ENCODE measurements around the gene ZBED4.
A peak's percentile ranks its signal among the peaks of the same experiment; 100 is the strongest.
"Not testable (repeated sequence)": the region's sequence is repeated elsewhere in the genome, so short reads cannot be mapped to it uniquely, and the experiment has no call there.

Gene ZBED4

DNA sequence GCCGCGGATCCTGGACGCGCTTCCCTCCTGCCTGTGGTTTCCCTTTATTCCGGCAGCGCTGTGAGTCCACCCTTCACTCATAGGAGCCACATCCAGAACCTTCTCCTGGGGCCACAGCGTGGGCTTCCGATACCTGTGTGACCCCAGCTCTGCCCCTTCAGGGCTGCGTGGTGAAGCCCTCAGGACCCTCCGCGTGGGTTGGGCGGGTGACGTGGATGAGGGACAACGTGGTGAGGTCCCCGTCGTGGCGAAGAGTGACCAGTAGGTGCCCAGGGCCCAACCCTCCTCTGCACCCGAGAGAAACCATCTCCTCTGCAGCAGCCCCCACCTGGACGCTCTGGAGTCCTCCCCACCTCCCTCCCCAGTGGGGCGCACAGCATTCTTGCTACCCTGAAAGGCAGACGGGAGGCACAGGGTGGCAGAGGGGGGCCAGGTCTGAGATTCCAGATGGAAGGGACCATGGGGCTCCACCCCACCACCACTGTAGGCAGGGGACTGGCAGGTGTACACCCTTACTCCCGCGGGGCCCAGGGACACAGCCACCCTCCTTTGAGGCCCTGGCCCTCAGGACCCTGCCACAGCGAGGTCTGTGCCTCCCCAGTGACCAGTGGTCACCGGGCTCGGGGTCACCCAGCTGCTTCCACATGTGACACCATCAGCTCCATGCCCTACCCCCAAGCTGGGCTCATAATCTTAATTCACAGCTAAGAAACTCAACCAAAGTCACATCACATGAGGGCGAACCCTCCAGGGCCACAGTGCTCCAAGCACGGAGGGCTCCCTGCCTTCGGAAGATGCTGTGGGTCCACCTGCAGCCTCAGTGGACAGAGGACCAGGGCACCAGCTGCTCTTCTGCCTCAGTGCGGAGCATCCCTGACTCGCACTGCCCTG, 3.4 kb upstream of the ZBED4 start:
- H3K9me3 ChIP-seq (ENCODE audit: control insufficient read depth, low read length) = no peaks in the 10 kb centered on the region
- H3K4me1 ChIP-seq (ENCODE audit: control insufficient read depth, insufficient read depth, low read length) = peaks cover 13% of the 10 kb centered on the region
- peaks cover 19% of the 10 kb centered on the region for H3K27me3 ChIP-seq (replicated peaks; ENCODE audit: control insufficient read depth, insufficient read depth, low read length)
- no peak overlapping the region for H3K4me3 ChIP-seq (ENCODE audit: low read length)
- H3K9ac ChIP-seq (ENCODE audit: low read length) = no peak overlapping the region
- H3K36me3 ChIP-seq (ENCODE audit: control insufficient read depth, insufficient read depth, low read length, severe bottlenecking) = no peaks in the 10 kb centered on the region
- no peak for DNase-seq (ENCODE audit: low read depth)

GRCh38 chr22:49850959-49851802, 2.5 kb upstream of the ZBED4 start:
- no peak overlapping the region for H3K4me3 ChIP-seq (ENCODE audit: low read length)
- no peak overlapping the region for H3K9ac ChIP-seq (ENCODE audit: low read length)
- no peaks in the 10 kb centered on the region for H3K36me3 ChIP-seq (ENCODE audit: control insufficient read depth, insufficient read depth, low read length, severe bottlenecking)
- peaks cover 9% of the 10 kb centered on the region for H3K27me3 ChIP-seq (replicated peaks; ENCODE audit: control insufficient read depth, insufficient read depth, low read length)
- H3K4me1 ChIP-seq (ENCODE audit: control insufficient read depth, insufficient read depth, low read length) = peaks cover 22% of the 10 kb centered on the region
- H3K9me3 ChIP-seq (ENCODE audit: control insufficient read depth, low read length) = no peaks in the 10 kb centered on the region
- peak; percentile 11 for DNase-seq (ENCODE audit: low read depth)

- DNase-seq (ENCODE audit: low read depth); H3K9me3 ChIP-seq (ENCODE audit: control insufficient read depth, low read length); H3K36me3 ChIP-seq (ENCODE audit: control insufficient read depth, insufficient read depth, low read length, severe bottlenecking); H3K27me3 ChIP-seq (replicated peaks; ENCODE audit: control insufficient read depth, insufficient read depth, low read length): not testable (repeated sequence)
- Histone ChIP-seq H3K4me1 (ENCODE audit: control insufficient read depth, insufficient read depth, low read length) (peaks cover 24% of the 10 kb centered on the region), H3K4me3 (ENCODE audit: low read length) (peak overlapping the region; percentile 88), H3K9ac (ENCODE audit: low read length) (peak overlapping the region; percentile 94)
Measured at GRCh38 chr22:49852568-49852897, 1.1 kb upstream of the ZBED4 start.

GRCh38 chr22:49853981-49854831, 562 bp downstream of the ZBED4 start:
- peaks cover 5% of the 10 kb centered on the region for H3K36me3 ChIP-seq (ENCODE audit: control insufficient read depth, insufficient read depth, low read length, severe bottlenecking)
- peak overlapping the region; percentile 95 for H3K9ac ChIP-seq (ENCODE audit: low read length)
- H3K9me3 ChIP-seq (ENCODE audit: control insufficient read depth, low read length) = no peaks in the 10 kb centered on the region
- H3K4me1 ChIP-seq (ENCODE audit: control insufficient read depth, insufficient read depth, low read length) = peaks cover 24% of the 10 kb centered on the region
- DNase-seq (ENCODE audit: low read depth) = peak; percentile 69
- H3K4me3 ChIP-seq (ENCODE audit: low read length) = peak overlapping the region; percentile 93
- H3K27me3 ChIP-seq (replicated peaks; ENCODE audit: control insufficient read depth, insufficient read depth, low read length) = no peaks in the 10 kb centered on the region

DNA sequence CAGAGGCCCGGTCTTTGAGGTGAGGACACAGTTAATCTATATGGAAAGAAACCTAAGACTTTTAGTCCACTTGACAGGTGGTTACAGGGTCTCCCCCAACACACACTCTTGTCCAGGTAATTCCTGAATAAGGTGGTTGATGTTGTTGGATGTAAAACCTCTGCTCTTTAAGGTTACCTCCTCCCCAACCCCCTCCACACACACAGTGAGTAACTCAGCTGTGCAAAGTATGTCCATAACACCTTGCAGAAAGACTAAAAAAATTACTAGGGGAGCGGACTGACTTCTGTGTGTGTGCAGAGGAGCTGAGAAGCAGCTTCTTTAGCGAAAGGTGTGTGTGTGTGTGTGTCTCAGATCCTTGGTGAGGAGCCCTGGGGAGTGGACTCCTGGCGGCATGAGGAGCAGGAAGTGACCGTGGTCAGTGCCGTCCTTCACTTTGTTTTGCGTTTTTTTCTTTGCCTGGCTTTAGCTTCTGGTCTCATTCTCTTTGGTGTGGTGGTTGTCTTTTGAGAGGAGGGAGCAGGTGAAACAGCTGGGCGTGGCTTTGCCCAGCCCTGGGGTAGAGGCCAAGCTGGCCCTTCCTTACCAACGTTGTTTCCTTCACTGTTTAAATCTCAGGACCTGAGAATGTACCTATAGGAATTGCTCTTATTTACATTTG, 1.7 kb downstream of the ZBED4 start:
- DNase-seq (ENCODE audit: low read depth) = peak; percentile 23

GRCh38 chr22:49856343-49856742, 2.7 kb downstream of the ZBED4 start:
- peak overlapping the region; percentile 95 for H3K9ac ChIP-seq (ENCODE audit: low read length)
- peaks cover 5% of the 10 kb centered on the region for H3K36me3 ChIP-seq (ENCODE audit: control insufficient read depth, insufficient read depth, low read length, severe bottlenecking)
- no peak for DNase-seq (ENCODE audit: low read depth)
- no peak overlapping the region for H3K4me3 ChIP-seq (ENCODE audit: low read length)
- no peaks in the 10 kb centered on the region for H3K27me3 ChIP-seq (replicated peaks; ENCODE audit: control insufficient read depth, insufficient read depth, low read length)
- H3K9me3 ChIP-seq (ENCODE audit: control insufficient read depth, low read length) = no peaks in the 10 kb centered on the region
- peaks cover 24% of the 10 kb centered on the region for H3K4me1 ChIP-seq (ENCODE audit: control insufficient read depth, insufficient read depth, low read length)

More for the DNA sequence above, 1.7 kb downstream of the ZBED4 start:
- Histone ChIP-seq H3K27me3 (replicated peaks; ENCODE audit: control insufficient read depth, insufficient read depth, low read length) (no peaks in the 10 kb centered on the region), H3K4me1 (ENCODE audit: control insufficient read depth, insufficient read depth, low read length) (peaks cover 24% of the 10 kb centered on the region), H3K36me3 (ENCODE audit: control insufficient read depth, insufficient read depth, low read length, severe bottlenecking) (peaks cover 5% of the 10 kb centered on the region), H3K4me3 (ENCODE audit: low read length) (peak overlapping the region; percentile 93), H3K9me3 (ENCODE audit: control insufficient read depth, low read length) (no peaks in the 10 kb centered on the region), H3K9ac (ENCODE audit: low read length) (peak overlapping the region; percentile 95)

DNA sequence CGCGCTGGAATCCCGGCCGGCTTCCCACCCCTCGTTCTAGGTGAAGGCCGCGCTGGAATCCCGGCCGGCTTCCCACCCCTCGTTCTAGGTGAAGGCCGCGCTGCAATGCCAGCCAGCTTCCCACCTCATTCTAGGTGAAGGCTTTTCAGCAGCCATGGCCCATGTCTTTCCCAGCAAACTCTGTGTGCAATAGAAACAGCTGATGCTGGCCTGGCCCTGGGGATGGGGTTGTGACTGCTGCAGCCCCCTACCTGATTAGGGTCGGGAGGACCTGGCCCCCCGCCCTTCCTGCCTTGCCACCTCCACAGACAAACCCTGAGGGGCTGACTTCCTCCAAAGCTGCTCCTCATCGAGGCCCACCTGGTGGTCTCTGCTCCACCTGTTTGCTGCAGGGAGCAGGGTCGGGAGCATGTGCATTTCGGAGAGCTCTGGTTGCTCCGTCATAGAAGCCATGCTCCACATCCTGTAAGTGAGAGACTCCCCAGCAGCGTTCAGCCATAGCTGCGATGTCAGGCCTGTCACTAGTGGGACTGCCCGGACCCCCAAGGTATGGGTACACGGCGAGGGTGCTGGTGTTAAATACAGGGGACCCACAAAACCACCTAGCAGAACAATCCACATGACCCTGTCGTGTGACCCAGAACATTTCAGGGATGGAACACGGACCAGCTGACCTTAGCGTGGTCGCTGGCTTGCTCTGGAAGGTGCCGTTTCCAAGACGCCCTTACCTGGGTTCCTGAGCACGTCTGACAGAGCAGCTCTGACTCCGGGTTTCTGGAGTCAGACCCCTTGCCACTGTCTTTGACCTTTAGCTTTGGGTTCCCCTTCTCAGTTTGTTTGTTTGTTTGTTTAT, 3.3 kb downstream of the ZBED4 start:
- Histone ChIP-seq H3K9ac (ENCODE audit: low read length) (no peak overlapping the region), H3K4me1 (ENCODE audit: control insufficient read depth, insufficient read depth, low read length) (peaks cover 25% of the 10 kb centered on the region), H3K9me3 (ENCODE audit: control insufficient read depth, low read length) (no peaks in the 10 kb centered on the region), H3K36me3 (ENCODE audit: control insufficient read depth, insufficient read depth, low read length, severe bottlenecking) (peaks cover 5% of the 10 kb centered on the region), H3K27me3 (replicated peaks; ENCODE audit: control insufficient read depth, insufficient read depth, low read length) (no peaks in the 10 kb centered on the region), H3K4me3 (ENCODE audit: low read length) (no peak overlapping the region)
- no peak for DNase-seq (ENCODE audit: low read depth)

DNA sequence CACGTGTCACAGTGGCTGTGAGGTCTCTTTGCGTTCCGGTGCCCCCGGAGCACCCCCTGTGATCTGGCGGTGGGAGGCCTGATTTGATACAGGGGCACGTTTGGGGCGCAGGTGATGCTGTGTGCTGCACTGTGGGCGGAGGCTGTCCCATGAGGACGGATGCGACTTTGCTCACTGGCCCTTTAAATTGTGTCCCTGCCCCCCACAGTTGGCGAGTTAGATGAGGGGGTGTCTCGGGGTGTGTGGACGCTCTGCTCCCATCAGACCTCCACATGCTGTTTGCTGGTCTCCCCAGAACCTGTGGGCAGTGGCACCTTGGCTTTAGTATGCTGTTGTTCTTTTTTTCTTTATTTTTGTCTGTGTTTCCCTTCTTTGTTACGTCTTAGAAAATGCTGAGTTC, 5.2 kb downstream of the ZBED4 start:
- peaks cover 22% of the 10 kb centered on the region for H3K4me1 ChIP-seq (ENCODE audit: control insufficient read depth, insufficient read depth, low read length)
- DNase-seq (ENCODE audit: low read depth) = no peak
- H3K4me3 ChIP-seq (ENCODE audit: low read length) = no peak overlapping the region
- H3K27me3 ChIP-seq (replicated peaks; ENCODE audit: control insufficient read depth, insufficient read depth, low read length) = no peaks in the 10 kb centered on the region
- peaks cover 5% of the 10 kb centered on the region for H3K36me3 ChIP-seq (ENCODE audit: control insufficient read depth, insufficient read depth, low read length, severe bottlenecking)
- no peaks in the 10 kb centered on the region for H3K9me3 ChIP-seq (ENCODE audit: control insufficient read depth, low read length)
- H3K9ac ChIP-seq (ENCODE audit: low read length) = no peak overlapping the region

GRCh38 chr22:49861642-49862495, 8.2 kb downstream of the ZBED4 start:
- no peak for DNase-seq (ENCODE audit: low read depth)
- H3K9me3 ChIP-seq (ENCODE audit: control insufficient read depth, low read length) = peaks cover 12% of the 10 kb centered on the region
- peaks cover 5% of the 10 kb centered on the region for H3K4me1 ChIP-seq (ENCODE audit: control insufficient read depth, insufficient read depth, low read length)
- H3K9ac ChIP-seq (ENCODE audit: low read length) = no peak overlapping the region
- H3K27me3 ChIP-seq (replicated peaks; ENCODE audit: control insufficient read depth, insufficient read depth, low read length) = no peaks in the 10 kb centered on the region
- H3K4me3 ChIP-seq (ENCODE audit: low read length) = no peak overlapping the region
- peaks cover 9% of the 10 kb centered on the region for H3K36me3 ChIP-seq (ENCODE audit: control insufficient read depth, insufficient read depth, low read length, severe bottlenecking)

Measured in adipocyte (in vitro differentiated cells).